K562 (cell line): Measurements from ENCODE around the gene SLC20A1. TPM values are rescaled to one million over a fixed set of nuclear protein-coding genes. Genes with fewer than 3 reads are reported as not detected.
A peak's percentile ranks its signal among the peaks of the same experiment; 100 is the strongest.

Experiments
- ETS2 ChIP-seq: IDR thresholded peaks from 2 replicates; pipeline ENCODE4 v1.6.1; 2016; ENCODE audit warnings: borderline replicate concordance, missing genetic modification characterization, mild to moderate bottlenecking, moderate library complexity, missing compliant biosample characterization; ENCODE audit not compliant: poor library complexity, severe bottlenecking
- FOXK1 ChIP-seq: sonication (generic); formaldehyde crosslinking; IDR thresholded peaks from 2 replicates; pipeline ENCODE4 v1.8.0; 2022; ENCODE audit warnings: missing genetic modification reagents, mild to moderate bottlenecking, borderline replicate concordance
- FOXM1 ChIP-seq, 2 experiments: fragments of 450-650 bp in 1 of 2; sonication (generic) in 1 of 2; formaldehyde crosslinking in 1 of 2; IDR thresholded peaks; 2 replicates each; pipeline versions ENCODE4 v1.6.1 to v1.9.0; 2017 to 2022; ENCODE audit warnings: low read depth in 2 of 2, mild to moderate bottlenecking in 2 of 2, missing genetic modification reagents in 1 of 2, moderate library complexity in 1 of 2
- HMGN3 ChIP-seq: IDR thresholded peaks from 2 replicates; pipeline ENCODE4 v1.6.1; 2011; ENCODE audit warnings: borderline replicate concordance, low read depth, mild to moderate bottlenecking, mixed read lengths, low read length; ENCODE audit not compliant: insufficient read length; ENCODE audit errors: extremely low read depth
- KLF6 ChIP-seq: fragments of 250-450 bp; sonication (Bioruptor Pico); IDR thresholded peaks from 2 replicates; pipeline ENCODE4 v1.4.0; 2020; ENCODE audit warnings: mild to moderate bottlenecking, moderate library complexity, borderline replicate concordance
- MYNN ChIP-seq, 2 experiments: sonication (generic); formaldehyde crosslinking in 1 of 2; IDR thresholded peaks; 2 replicates each; pipeline versions ENCODE4 v1.5.0 to v1.6.1; 2016 to 2020; ENCODE audit warnings: antibody characterized with exemption in 1 of 2, missing genetic modification reagents in 1 of 2
- NFRKB ChIP-seq: fragments of 450-650 bp; IDR thresholded peaks from 2 replicates; pipeline ENCODE4 v1.6.1; 2016; ENCODE audit warnings: low read depth
- NR2C1 ChIP-seq, 2 experiments: fragments of 450-650 bp; IDR thresholded peaks; 2 replicates each; pipeline ENCODE4 v1.6.1; 2017; ENCODE audit warnings: mild to moderate bottlenecking in 2 of 2, antibody characterized with exemption in 1 of 2, inconsistent platforms in 1 of 2, missing compliant biosample characterization in 1 of 2, missing genetic modification characterization in 1 of 2
- POLR2H ChIP-seq: IDR thresholded peaks from 2 replicates; pipeline ENCODE4 v1.6.1; 2016; ENCODE audit warnings: missing genetic modification characterization, low read depth, mild to moderate bottlenecking, control low read depth, missing compliant biosample characterization, moderate library complexity
- RBM34 ChIP-seq: fragments of 200-400 bp; formaldehyde crosslinking; IDR thresholded peaks from 2 replicates; pipeline ENCODE4 v1.6.1; 2018; ENCODE audit warnings: low read length, borderline replicate concordance; ENCODE audit not compliant: insufficient read depth
- SOX6 ChIP-seq: fragments of 450-650 bp; IDR thresholded peaks from 2 replicates; pipeline ENCODE4 v1.6.1; 2014; ENCODE audit warnings: mild to moderate bottlenecking
- TCF7L2 ChIP-seq: fragments of 150-350 bp; IDR thresholded peaks from 2 replicates; pipeline ENCODE4 v1.6.1; 2016; ENCODE audit warnings: low read depth, mild to moderate bottlenecking, low read length, moderate library complexity
- TCFL5 ChIP-seq: fragments of 250-450 bp; sonication (Bioruptor Pico); conservative IDR thresholded peaks from 2 replicates; pipeline ENCODE4 v1.6.1; 2021; ENCODE audit warnings: mild to moderate bottlenecking, moderate library complexity, matching md5 sums
- TFAM ChIP-seq: fragments of 250-450 bp; sonication (Bioruptor Pico); conservative IDR thresholded peaks from 2 replicates; pipeline ENCODE4 v1.5.0; 2021; ENCODE audit warnings: mild to moderate bottlenecking, moderate library complexity
- XRCC4 ChIP-seq: IDR thresholded peaks from one replicate; pipeline ENCODE4 v1.6.1; 2011; ENCODE audit not compliant: insufficient read depth, insufficient read length; ENCODE audit errors: extremely low read depth
- ZKSCAN3 ChIP-seq: fragments of 250-450 bp; sonication (Bioruptor Pico); IDR thresholded peaks from 2 replicates; pipeline ENCODE4 v1.4.0; 2020
- ZNF140 ChIP-seq: fragments of 250-450 bp; sonication (Bioruptor Pico); IDR thresholded peaks from 2 replicates; pipeline ENCODE4 v1.8.0; 2021; ENCODE audit warnings: moderate library complexity, mild to moderate bottlenecking, inconsistent platforms
- ZNF583 ChIP-seq: fragments of 250-450 bp; sonication (Bioruptor Pico); IDR thresholded peaks from 2 replicates; pipeline ENCODE4 v1.4.0; 2020
- ZNF668 ChIP-seq: fragments of 250-450 bp; sonication (Bioruptor Pico); IDR thresholded peaks from 2 replicates; pipeline ENCODE4 v1.8.0; 2022; ENCODE audit warnings: mild to moderate bottlenecking, inconsistent platforms
- polyA plus RNA-seq, 8 experiments: library from polyadenylated mRNA; depleted of rRNA in 4 of 8; stranded (reverse) in 5 of 8; unstranded in 3 of 8; fragments of >200 nt; fragmentation: Nextera tagmentation in 2 of 8; fragmentation: Illumina TruSeq in 1 of 8; extraction: Ambion mirVana in 2 of 8; extraction: Trizol in 1 of 8; gene quantifications; 2 replicates each; pipeline versions ENCODE4 v1.2.1 to v1.2.3, GENCODE V29; 2011 to 2014; ENCODE audit warnings: inconsistent platforms in 1 of 8, missing spikeins in 1 of 8
- total RNA-seq, 7 experiments: library from RNA; depleted of rRNA in 6 of 7; stranded (reverse); fragments of >200 nt in 6 of 7; fragmentation: Illumina TruSeq in 2 of 7; extraction: Trizol in 2 of 7; gene quantifications; 2 replicates each; pipeline versions ENCODE4 v1.2.1 to v1.2.3, GENCODE V29; 2011 to 2021; ENCODE audit warnings: low replicate concordance in 1 of 7
- TF ChIP-seq, protein P1 (sequence below): sonication (generic); formaldehyde crosslinking; IDR thresholded peaks from 2 replicates; pipeline ENCODE4 v1.4.0; 2020; ENCODE audit warnings: mild to moderate bottlenecking, missing genetic modification reagents
- TF ChIP-seq, protein P2 (sequence below): fragments of 200-800 bp; sonication (Bioruptor generic); IDR thresholded peaks from 2 replicates; pipeline ENCODE4 v1.6.1; 2017; ENCODE audit warnings: missing genetic modification characterization, missing compliant biosample characterization

SLC20A1 gene
- total and polyA plus RNA-seq, 9 of the 15 experiments (the other 6 are each of a cell fraction or from before 2014, with no cell fraction given): 53.8 to 150 (median 74.7) TPM

DNA sequence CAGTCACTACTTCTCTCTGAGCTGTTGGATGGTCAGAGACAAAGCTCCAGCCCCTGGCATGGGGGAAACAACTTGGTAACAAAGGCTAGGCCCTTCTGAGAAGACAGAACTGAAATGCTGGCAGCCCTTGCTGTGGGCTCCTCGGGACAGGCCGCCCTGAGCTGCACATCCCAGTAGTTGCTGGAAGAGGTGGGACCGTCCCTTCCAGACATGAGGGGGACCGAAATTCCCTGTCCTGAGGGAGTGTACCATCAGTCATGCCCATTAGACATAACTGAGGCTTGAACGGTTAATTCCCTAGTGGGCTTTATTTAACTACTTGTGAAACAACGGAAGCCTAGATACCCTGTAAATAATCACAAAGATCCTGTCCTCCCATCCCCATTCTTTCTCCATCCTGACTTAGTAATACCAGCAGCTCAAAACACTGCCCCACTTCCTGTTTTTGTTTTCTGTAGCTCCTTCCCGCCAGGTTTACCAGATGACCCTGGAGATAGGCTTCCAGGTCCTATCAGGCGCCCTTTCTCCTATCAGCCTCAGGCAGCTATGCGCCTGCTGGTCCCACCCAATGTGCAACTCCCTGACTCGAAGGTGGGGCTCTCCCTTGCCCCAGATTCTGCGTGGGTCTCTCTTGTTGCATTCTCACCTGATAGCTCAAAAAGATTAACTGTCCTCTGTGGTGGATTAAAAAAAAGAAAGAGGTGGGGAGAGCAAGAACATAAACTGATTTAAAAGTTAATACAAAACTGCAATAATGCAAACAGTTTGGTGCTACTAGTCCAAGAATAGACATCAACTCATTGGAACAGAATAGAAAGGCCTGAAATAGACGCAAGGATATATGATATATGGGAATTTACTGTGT is 38.0 kb downstream of the SLC20A1 start (continued):
- TF ChIP-seq, protein P1, sequence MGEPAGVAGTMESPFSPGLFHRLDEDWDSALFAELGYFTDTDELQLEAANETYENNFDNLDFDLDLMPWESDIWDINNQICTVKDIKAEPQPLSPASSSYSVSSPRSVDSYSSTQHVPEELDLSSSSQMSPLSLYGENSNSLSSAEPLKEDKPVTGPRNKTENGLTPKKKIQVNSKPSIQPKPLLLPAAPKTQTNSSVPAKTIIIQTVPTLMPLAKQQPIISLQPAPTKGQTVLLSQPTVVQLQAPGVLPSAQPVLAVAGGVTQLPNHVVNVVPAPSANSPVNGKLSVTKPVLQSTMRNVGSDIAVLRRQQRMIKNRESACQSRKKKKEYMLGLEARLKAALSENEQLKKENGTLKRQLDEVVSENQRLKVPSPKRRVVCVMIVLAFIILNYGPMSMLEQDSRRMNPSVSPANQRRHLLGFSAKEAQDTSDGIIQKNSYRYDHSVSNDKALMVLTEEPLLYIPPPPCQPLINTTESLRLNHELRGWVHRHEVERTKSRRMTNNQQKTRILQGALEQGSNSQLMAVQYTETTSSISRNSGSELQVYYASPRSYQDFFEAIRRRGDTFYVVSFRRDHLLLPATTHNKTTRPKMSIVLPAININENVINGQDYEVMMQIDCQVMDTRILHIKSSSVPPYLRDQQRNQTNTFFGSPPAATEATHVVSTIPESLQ (CRISPR knock-in tag): no peak
- TF ChIP-seq FOXK1 (CRISPR knock-in tag): no peak
- TF ChIP-seq, protein P2, sequence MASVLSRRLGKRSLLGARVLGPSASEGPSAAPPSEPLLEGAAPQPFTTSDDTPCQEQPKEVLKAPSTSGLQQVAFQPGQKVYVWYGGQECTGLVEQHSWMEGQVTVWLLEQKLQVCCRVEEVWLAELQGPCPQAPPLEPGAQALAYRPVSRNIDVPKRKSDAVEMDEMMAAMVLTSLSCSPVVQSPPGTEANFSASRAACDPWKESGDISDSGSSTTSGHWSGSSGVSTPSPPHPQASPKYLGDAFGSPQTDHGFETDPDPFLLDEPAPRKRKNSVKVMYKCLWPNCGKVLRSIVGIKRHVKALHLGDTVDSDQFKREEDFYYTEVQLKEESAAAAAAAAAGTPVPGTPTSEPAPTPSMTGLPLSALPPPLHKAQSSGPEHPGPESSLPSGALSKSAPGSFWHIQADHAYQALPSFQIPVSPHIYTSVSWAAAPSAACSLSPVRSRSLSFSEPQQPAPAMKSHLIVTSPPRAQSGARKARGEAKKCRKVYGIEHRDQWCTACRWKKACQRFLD (CRISPR knock-in tag): peak; percentile 86
- TF ChIP-seq KLF6: no peak
- peak; percentile 83 for TF ChIP-seq NR2C1 (IDR thresholded peaks at IDR 0.05)
- peak; percentile 92 for TF ChIP-seq NR2C1 (tag; IDR thresholded peaks at IDR 0.05)
- TF ChIP-seq ZNF668 (CRISPR knock-in tag): no peak
- no peak for TF ChIP-seq POLR2H
- no peak for TF ChIP-seq ZNF140
- no peak for TF ChIP-seq HMGN3
- TF ChIP-seq SOX6: peak; percentile 96
- TF ChIP-seq TCF7L2: no peak
- peak; percentile 88 for TF ChIP-seq FOXM1 (IDR thresholded peaks at IDR 0.05; ENCODE audit: low read depth)
- no peak for TF ChIP-seq FOXM1 (CRISPR knock-in tag; IDR thresholded peaks at IDR 0.05; ENCODE audit: low read depth)
- no peak for TF ChIP-seq ZNF583 (CRISPR knock-in tag)
- no peak for TF ChIP-seq XRCC4
- peak; percentile 55 for TF ChIP-seq ETS2 (tag)
- TF ChIP-seq TCFL5 (CRISPR knock-in tag): no peak
- no peak for TF ChIP-seq RBM34
- TF ChIP-seq NFRKB: peak; percentile 56
- TF ChIP-seq MYNN (IDR thresholded peaks at IDR 0.05): peak; percentile 87; the same call in 1 of the 2 replicates
- TF ChIP-seq MYNN (CRISPR knock-in tag; IDR thresholded peaks at IDR 0.05): no peak
- no peak for TF ChIP-seq TFAM (CRISPR knock-in tag)
- no peak for TF ChIP-seq ZKSCAN3 (CRISPR knock-in tag)
